OCI-LY1 (cell line): ENCODE results near the gene CIB4.

Experiments
- CTCF ChIP-seq: fragments of 200-600 bp; sonication (generic), shearing (Covaris generic); IDR thresholded peaks from 2 replicates; pipeline ENCODE4 v1.5.1; 2017; ENCODE audit warnings: mild to moderate bottlenecking, antibody characterized with exemption, low read length, moderate library complexity, mixed read lengths
- EZH2 ChIP-seq: fragments of 200-600 bp; sonication (generic), shearing (Covaris generic); IDR thresholded peaks from 2 replicates; pipeline ENCODE4 v1.8.0; 2017; ENCODE audit warnings: borderline replicate concordance, mixed run types, mild to moderate bottlenecking, antibody characterized with exemption, low read length, moderate library complexity, mixed read lengths

- TF ChIP-seq CTCF (no peak), EZH2 (no peak)
Measured at GRCh38 chr2:26560892-26561291, 80.3 kb downstream of the CIB4 start.
